SK-N-SH treated with all-trans-retinoic acid at 6 μM for 48 hours (cell line): ENCODE data around the gene PARVB.

Experiments
- ATAC-seq: fragments of 200-7000 bp; cut with Tn5 transposase; 3 replicates; pipeline ENCODE4 v1.9.1; 2020; ENCODE audit warnings: mild to moderate bottlenecking, moderate library complexity
- ARNTL ChIP-seq: fragments of 450-650 bp; formaldehyde crosslinking; IDR thresholded peaks from 2 replicates; pipeline ENCODE4 v1.5.0; 2020; ENCODE audit warnings: low read depth, mild to moderate bottlenecking, moderate library complexity, borderline replicate concordance
- BACH2 ChIP-seq: fragments of 250-450 bp; sonication (Bioruptor Pico); IDR thresholded peaks from 2 replicates; pipeline ENCODE4 v1.9.0; 2021; ENCODE audit warnings: mild to moderate bottlenecking, borderline replicate concordance
- CREB5 ChIP-seq: fragments of 250-450 bp; sonication (Bioruptor Pico); IDR thresholded peaks from 2 replicates; pipeline ENCODE4 v1.5.1; 2020; ENCODE audit warnings: low read depth, mild to moderate bottlenecking, moderate library complexity
- CSDC2 ChIP-seq: fragments of 250-450 bp; sonication (Bioruptor Pico); IDR thresholded peaks from 2 replicates; pipeline ENCODE4 v1.5.0; 2020; ENCODE audit warnings: mild to moderate bottlenecking, moderate library complexity
- CSRNP3 ChIP-seq: fragments of 250-450 bp; sonication (Bioruptor Pico); IDR thresholded peaks from 2 replicates; pipeline ENCODE4 v1.5.1; 2021; ENCODE audit warnings: mild to moderate bottlenecking, moderate library complexity
- ESRRG ChIP-seq: fragments of 250-450 bp; sonication (Bioruptor Pico); IDR thresholded peaks from 2 replicates; pipeline ENCODE4 v1.6.1; 2021; ENCODE audit warnings: mild to moderate bottlenecking
- ISL1 ChIP-seq: fragments of 250-450 bp; sonication (Bioruptor Pico); IDR thresholded peaks from 2 replicates; pipeline ENCODE4 v2.1.2; 2022; ENCODE audit warnings: mild to moderate bottlenecking, moderate library complexity
- OSR1 ChIP-seq: fragments of 250-450 bp; sonication (Bioruptor Pico); IDR thresholded peaks from 2 replicates; pipeline ENCODE4 v1.8.0; 2022; ENCODE audit warnings: moderate library complexity, mild to moderate bottlenecking, inconsistent platforms
- PATZ1 ChIP-seq: fragments of 250-450 bp; sonication (Bioruptor Pico); IDR thresholded peaks from 2 replicates; pipeline ENCODE4 v1.8.0; 2020; ENCODE audit warnings: mild to moderate bottlenecking, moderate library complexity, borderline replicate concordance
- POU6F1 ChIP-seq: fragments of 250-450 bp; sonication (Bioruptor Pico); IDR thresholded peaks from 2 replicates; pipeline ENCODE4 v1.8.0; 2021; ENCODE audit warnings: low read depth, mild to moderate bottlenecking, moderate library complexity, borderline replicate concordance
- PPARA ChIP-seq: fragments of 250-450 bp; sonication (Bioruptor Pico); IDR thresholded peaks from 2 replicates; pipeline ENCODE4 v1.5.0; 2020; ENCODE audit warnings: mild to moderate bottlenecking, borderline replicate concordance
- RARB ChIP-seq: fragments of 250-450 bp; sonication (Bioruptor Pico); IDR thresholded peaks from 2 replicates; pipeline ENCODE4 v1.8.0; 2021; ENCODE audit warnings: mild to moderate bottlenecking, moderate library complexity
- SNAI2 ChIP-seq: fragments of 250-450 bp; sonication (Bioruptor Pico); IDR thresholded peaks from 2 replicates; pipeline ENCODE4 v1.5.0; 2020; ENCODE audit warnings: mild to moderate bottlenecking, moderate library complexity
- TCF4 ChIP-seq: fragments of 250-450 bp; sonication (Bioruptor Pico); IDR thresholded peaks from 2 replicates; pipeline ENCODE4 v1.8.0; 2021; ENCODE audit warnings: mild to moderate bottlenecking, moderate library complexity, borderline replicate concordance
- TOX ChIP-seq: fragments of 250-450 bp; sonication (Bioruptor Pico); IDR thresholded peaks from 2 replicates; pipeline ENCODE4 v1.8.0; 2021; ENCODE audit warnings: mild to moderate bottlenecking, moderate library complexity, borderline replicate concordance
- TSHZ2 ChIP-seq: fragments of 250-450 bp; sonication (Bioruptor Pico); IDR thresholded peaks from 2 replicates; pipeline ENCODE4 v1.5.0; 2020; ENCODE audit warnings: mild to moderate bottlenecking, moderate library complexity
- ZC3H10 ChIP-seq: fragments of 250-450 bp; sonication (Bioruptor Pico); IDR thresholded peaks from 2 replicates; pipeline ENCODE4 v1.5.1; 2021; ENCODE audit warnings: mild to moderate bottlenecking, moderate library complexity
- ZFP3 ChIP-seq: fragments of 250-450 bp; sonication (Bioruptor Pico); IDR thresholded peaks from 2 replicates; pipeline ENCODE4 v1.5.0; 2020; ENCODE audit warnings: mild to moderate bottlenecking, moderate library complexity
- ZNF565 ChIP-seq: fragments of 450-650 bp; formaldehyde crosslinking; conservative IDR thresholded peaks from 2 replicates; pipeline ENCODE4 v1.5.0; 2020; ENCODE audit warnings: low read depth, mild to moderate bottlenecking, moderate library complexity
- ZNF8 ChIP-seq: fragments of 450-650 bp; formaldehyde crosslinking; IDR thresholded peaks from 2 replicates; pipeline ENCODE4 v1.5.0; 2020; ENCODE audit warnings: mild to moderate bottlenecking, moderate library complexity

Gene PARVB

GRCh38 chr22:44063462-44064371, 39.6 kb downstream of the PARVB start (continued):
- TF ChIP-seq TSHZ2 (CRISPR knock-in tag), result no peak
- no peak for TF ChIP-seq OSR1 (CRISPR knock-in tag)
- TF ChIP-seq ZNF565, result no peak
- no peak for TF ChIP-seq RARB
- TF ChIP-seq ZNF8 (CRISPR knock-in tag), result no peak
- TF ChIP-seq ZFP3 (CRISPR knock-in tag), result no peak
- TF ChIP-seq ESRRG, result no peak
- no peak for TF ChIP-seq CREB5 (CRISPR knock-in tag)

- TF ChIP-seq ZC3H10 (CRISPR knock-in tag) (no peak), ZNF8 (CRISPR knock-in tag) (no peak), POU6F1 (CRISPR knock-in tag) (no peak), ISL1 (CRISPR knock-in tag) (no peak), RARB (no peak), PATZ1 (CRISPR knock-in tag) (no peak), ARNTL (no peak), BACH2 (no peak), SNAI2 (CRISPR knock-in tag) (no peak), PPARA (CRISPR knock-in tag) (no peak), CREB5 (CRISPR knock-in tag) (no peak)
- TF ChIP-seq, all 23 proteins: peak for 0
- ATAC-seq, result no peak
Measured at GRCh38 chr22:44067033-44067432, 42.9 kb downstream of the PARVB start.

- TF ChIP-seq BACH2, result no peak
- TF ChIP-seq ZNF8 (CRISPR knock-in tag), result no peak
- no peak for TF ChIP-seq OSR1 (CRISPR knock-in tag)
- no peak for TF ChIP-seq PPARA (CRISPR knock-in tag)
- TF ChIP-seq TSHZ2 (CRISPR knock-in tag), result no peak
- TF ChIP-seq ZFP3 (CRISPR knock-in tag), result no peak
- TF ChIP-seq ESRRG, result no peak
- TF ChIP-seq CSRNP3 (CRISPR knock-in tag), result no peak
- no peak for TF ChIP-seq ZNF565
- no peak for TF ChIP-seq TCF4 (CRISPR knock-in tag)
- no peak for TF ChIP-seq SNAI2 (CRISPR knock-in tag)
- no peak for TF ChIP-seq ZC3H10 (CRISPR knock-in tag)
- no peak for TF ChIP-seq ARNTL
- TF ChIP-seq CSDC2 (CRISPR knock-in tag), result no peak
- TF ChIP-seq TOX, result no peak
- TF ChIP-seq CREB5 (CRISPR knock-in tag), result no peak
- no peak for ATAC-seq
Measured at GRCh38 chr22:44067901-44068300, 43.8 kb downstream of the PARVB start.
